HepG2 (cell line): Measurements from ENCODE around the gene DUS2. TPM values are rescaled to one million over a fixed set of nuclear protein-coding genes. Genes with fewer than 3 reads are reported as not detected.
A peak's percentile ranks its signal among the peaks of the same experiment; 100 is the strongest.

Source experiments
- AFF4 ChIP-seq: sonication (generic); formaldehyde crosslinking; IDR thresholded peaks from 2 replicates; pipeline ENCODE4 v1.4.0; 2020; ENCODE audit warnings: missing genetic modification reagents
- CSRNP1 ChIP-seq: sonication (generic); formaldehyde crosslinking; IDR thresholded peaks from 2 replicates; pipeline ENCODE4 v1.8.1; 2023; ENCODE audit warnings: mild to moderate bottlenecking, missing genetic modification reagents
- E2F5 ChIP-seq: sonication (generic); formaldehyde crosslinking; conservative IDR thresholded peaks from 2 replicates; pipeline ENCODE4 v1.4.0; 2020; ENCODE audit warnings: missing genetic modification reagents
- ETV5 ChIP-seq: IDR thresholded peaks from 2 replicates; pipeline ENCODE4 v1.6.1; 2018; ENCODE audit warnings: missing biosample characterization, missing genetic modification reagents, inconsistent platforms, borderline replicate concordance
- FOSL1 ChIP-seq: sonication (generic); formaldehyde crosslinking; IDR thresholded peaks from 2 replicates; pipeline ENCODE4 v1.9.0; 2021; ENCODE audit warnings: missing genetic modification reagents, borderline replicate concordance
- HMG20B ChIP-seq: conservative IDR thresholded peaks from 2 replicates; pipeline ENCODE4 v1.6.1; 2016; ENCODE audit warnings: missing genetic modification reagents, missing compliant biosample characterization
- JARID2 ChIP-seq: sonication (generic); formaldehyde crosslinking; IDR thresholded peaks from 2 replicates; pipeline ENCODE4 v1.8.1; 2023; ENCODE audit warnings: missing genetic modification reagents, inconsistent platforms; ENCODE audit not compliant: insufficient replicate concordance
- JUND ChIP-seq: sonication (generic); formaldehyde crosslinking; IDR thresholded peaks from 2 replicates; pipeline ENCODE4 v1.8.0; 2022; ENCODE audit warnings: mild to moderate bottlenecking, missing genetic modification reagents
- MYC ChIP-seq: sonication (generic); formaldehyde crosslinking; IDR thresholded peaks from 2 replicates; pipeline ENCODE4 v1.9.0; 2021; ENCODE audit warnings: missing genetic modification reagents, borderline replicate concordance
- NFIB ChIP-seq: sonication (generic); formaldehyde crosslinking; IDR thresholded peaks from 2 replicates; pipeline ENCODE4 v1.9.0; 2021; ENCODE audit warnings: missing genetic modification reagents, mild to moderate bottlenecking, borderline replicate concordance
- PLRG1 ChIP-seq: fragments of 450-650 bp; conservative IDR thresholded peaks from 2 replicates; pipeline ENCODE4 v1.6.1; 2016
- RBM22 ChIP-seq: fragments of 200-400 bp; formaldehyde crosslinking; optimal IDR thresholded peaks from 2 replicates; pipeline ENCODE3; 2017; ENCODE audit warnings: mild to moderate bottlenecking, low read length, moderate library complexity
- SMAD9 ChIP-seq: sonication (generic); formaldehyde crosslinking; IDR thresholded peaks from 2 replicates; pipeline ENCODE4 v1.5.1; 2020; ENCODE audit warnings: mild to moderate bottlenecking, missing genetic modification reagents
- SNAPC2 ChIP-seq: sonication (generic); formaldehyde crosslinking; IDR thresholded peaks from 2 replicates; pipeline ENCODE4 v1.8.1; 2022; ENCODE audit warnings: mild to moderate bottlenecking, missing genetic modification reagents
- ZFP82 ChIP-seq: sonication (generic); formaldehyde crosslinking; IDR thresholded peaks from 2 replicates; pipeline ENCODE4 v1.5.1; 2020; ENCODE audit warnings: mild to moderate bottlenecking, missing genetic modification reagents, borderline replicate concordance
- ZNF205 ChIP-seq: IDR thresholded peaks from 2 replicates; pipeline ENCODE4 v1.6.1; 2018; ENCODE audit warnings: missing biosample characterization, missing genetic modification reagents
- ZNF253 ChIP-seq: sonication (generic); formaldehyde crosslinking; IDR thresholded peaks from 2 replicates; pipeline ENCODE4 v1.8.0; 2022; ENCODE audit warnings: mild to moderate bottlenecking, missing genetic modification reagents, borderline replicate concordance
- ZNF605 ChIP-seq: sonication (generic); formaldehyde crosslinking; IDR thresholded peaks from 2 replicates; pipeline ENCODE4 v1.8.0; 2022; ENCODE audit warnings: mild to moderate bottlenecking, missing genetic modification reagents
- ZNF720 ChIP-seq: sonication (generic); formaldehyde crosslinking; IDR thresholded peaks from 2 replicates; pipeline ENCODE4 v1.4.0; 2020; ENCODE audit warnings: missing genetic modification reagents
- ZNF746 ChIP-seq: sonication (generic); formaldehyde crosslinking; IDR thresholded peaks from 2 replicates; pipeline ENCODE4 v1.8.0; 2022; ENCODE audit warnings: mild to moderate bottlenecking, missing genetic modification reagents
- ZNF766 ChIP-seq: sonication (generic); formaldehyde crosslinking; IDR thresholded peaks from 2 replicates; pipeline ENCODE4 v1.5.0; 2020; ENCODE audit warnings: missing genetic modification reagents, borderline replicate concordance
- ZNF839 ChIP-seq: sonication (generic); formaldehyde crosslinking; IDR thresholded peaks from 2 replicates; pipeline ENCODE4 v1.4.0; 2020; ENCODE audit warnings: missing genetic modification reagents, mild to moderate bottlenecking, borderline replicate concordance
- ZNF883 ChIP-seq: sonication (generic); formaldehyde crosslinking; IDR thresholded peaks from 2 replicates; pipeline ENCODE4 v1.5.1; 2020; ENCODE audit warnings: mild to moderate bottlenecking, missing genetic modification reagents; ENCODE audit errors: not compliant biosample characterization
- ZSCAN25 ChIP-seq: sonication (generic); formaldehyde crosslinking; IDR thresholded peaks from 2 replicates; pipeline ENCODE4 v1.8.0; 2022; ENCODE audit warnings: mild to moderate bottlenecking, missing genetic modification reagents
- polyA plus RNA-seq, 8 experiments: library from polyadenylated mRNA; depleted of rRNA in 3 of 8; stranded (reverse) in 7 of 8; unstranded in 1 of 8; fragments of >200 nt; fragmentation: Illumina TruSeq in 4 of 8; extraction: Trizol in 4 of 8; gene quantifications; 2 replicates each; pipeline versions ENCODE4 v1.2.1 to v1.2.3, GENCODE V29; 2011 to 2016; ENCODE audit warnings: low read depth in 4 of 8, missing spikeins in 1 of 8, mixed read lengths in 1 of 8; ENCODE audit not compliant: insufficient read depth in 1 of 8
- total RNA-seq, 5 experiments: library from RNA; depleted of rRNA; stranded (reverse); fragments of >200 nt; fragmentation: Illumina TruSeq; extraction: Trizol; gene quantifications; 2 replicates each; pipeline ENCODE4 v1.2.3, GENCODE V29; 2016; ENCODE audit warnings: low read depth in 1 of 5

Gene DUS2
- total and polyA plus RNA-seq, 2 of the 13 experiments (the other 11 are each of a cell fraction or from before 2014, with no cell fraction given): 17.8 to 25.1 TPM

GRCh38 chr16:68085259-68086071 lies 62.4 kb downstream of the DUS2 start, which contains the start of gene NFATC3 (continued):
- no peak for TF ChIP-seq AFF4
- no peak for TF ChIP-seq FOSL1 (CRISPR knock-in tag)
- TF ChIP-seq ZNF766 (CRISPR knock-in tag): no peak; the same call in 1 of the 2 replicates
- no peak for TF ChIP-seq JUND
- no peak for TF ChIP-seq ZSCAN25 (CRISPR knock-in tag)
- no peak for TF ChIP-seq PLRG1
- no peak for TF ChIP-seq HMG20B (CRISPR knock-in tag)
- TF ChIP-seq E2F5 (CRISPR knock-in tag): 0 out of 2 replicates have a peak, but pooled peaks have one; percentile 45
- TF ChIP-seq ZNF839: no peak
- TF ChIP-seq ZNF605 (CRISPR knock-in tag): no peak
- TF ChIP-seq ETV5 (CRISPR knock-in tag): no peak
- no peak for TF ChIP-seq ZNF253 (CRISPR knock-in tag)
- TF ChIP-seq NFIB: no peak
- no peak for TF ChIP-seq SNAPC2 (CRISPR knock-in tag)
- TF ChIP-seq JARID2 (CRISPR knock-in tag): no peak
- peak; percentile 71; the same call in 1 of the 2 replicates for TF ChIP-seq CSRNP1 (CRISPR knock-in tag)
- TF ChIP-seq ZNF720 (CRISPR knock-in tag): no peak
- TF ChIP-seq ZFP82: no peak
- no peak; the same call in 1 of the 2 replicates for TF ChIP-seq ZNF746
- TF ChIP-seq SMAD9 (CRISPR knock-in tag): no peak
- no peak for TF ChIP-seq RBM22
- 0 out of 2 replicates have a peak, but pooled peaks have one; percentile 25 for TF ChIP-seq ZNF205 (CRISPR knock-in tag)
- TF ChIP-seq ZNF883 (CRISPR knock-in tag): peak; percentile 77
- peak; percentile 46; the same call in 1 of the 2 replicates for TF ChIP-seq MYC
